Erythroblast (primary cell): ENCODE data around the gene DUS1L.

ENCODE experiments used
- GATA1 ChIP-seq: IDR thresholded peaks from 2 replicates; pipeline ENCODE4 v1.6.1; 2011; ENCODE audit warnings: low read depth, mild to moderate bottlenecking, control low read depth, low read length, moderate library complexity
- POLR2A ChIP-seq: IDR thresholded peaks from 2 replicates; pipeline ENCODE4 v1.6.1; 2011; ENCODE audit warnings: mild to moderate bottlenecking, low read length

GRCh38 chr17:82072827-82073226, 7.2 kb upstream of the DUS1L start:
- TF ChIP-seq POLR2A = no peak
- no peak for TF ChIP-seq GATA1
